Measurements from ENCODE around the gene STK38L. TPM values are rescaled to one million over a fixed set of nuclear protein-coding genes. Genes with fewer than 3 reads are reported as not detected.

Gene STK38L
- polyA plus RNA-seq, 10 donors, result 15.7 to 25.8 (median 20.7) TPM

- DNase-seq, result no peak
Observed at GRCh38 chr12:27344246-27344645, 100.2 kb downstream of the STK38L start.

- DNase-seq, result no peak
Observed at GRCh38 chr12:27344760-27345159, 100.7 kb downstream of the STK38L start.

- DNase-seq, result no peak
Observed at GRCh38 chr12:27345376-27345775, 101.3 kb downstream of the STK38L start.

- no peak for DNase-seq
Observed at GRCh38 chr12:27347779-27348178, 103.7 kb downstream of the STK38L start.

GRCh38 chr12:27351476-27351875 lies 107.4 kb downstream of the STK38L start:
- no peak for DNase-seq

- no peak for DNase-seq
Observed at GRCh38 chr12:27355486-27355885, 111.4 kb downstream of the STK38L start.

GRCh38 chr12:27355979-27356378 lies 111.9 kb downstream of the STK38L start:
- no peak for DNase-seq

- DNase-seq, result no peak
Observed at GRCh38 chr12:27359578-27360340, 115.7 kb downstream of the STK38L start.

GRCh38 chr12:27361372-27361771 lies 117.3 kb downstream of the STK38L start:
- peak in 1 of 3 donors; percentile 25 for DNase-seq

- no peak for DNase-seq
Observed at GRCh38 chr12:27366621-27367020, 122.5 kb downstream of the STK38L start.

- DNase-seq, result no peak
Observed at GRCh38 chr12:27367078-27367477, 123.0 kb downstream of the STK38L start.

Other genes with a start within 250 kb of the STK38L start
- gene TM7SF3, start 229.9 kb upstream of the STK38L start, polyA plus RNA-seq (ENCODE audit: insufficient read length in 10 of 10), result 10 to 100 TPM; 18.5 to 35.0 (median 29.2) TPM
- gene MED21, start 221.7 kb upstream of the STK38L start, polyA plus RNA-seq (ENCODE audit: insufficient read length in 10 of 10), result 10 to 100 TPM; 37.4 to 50.7 (median 45.0) TPM
- under 1 TPM in 3 of 10 donors, not detected in 7; 0.29 to 0.30 (median 0.29) TPM for gene C12orf71, start 161.7 kb upstream of the STK38L start, polyA plus RNA-seq (ENCODE audit: insufficient read length in 10 of 10)
- 1 to 10 TPM; 1.5 to 3.0 (median 1.9) TPM for gene BMAL2, start 88.5 kb downstream of the STK38L start, polyA plus RNA-seq (ENCODE audit: insufficient read length in 10 of 10)
- not detected for gene SMCO2, start 202.4 kb downstream of the STK38L start, polyA plus RNA-seq (ENCODE audit: insufficient read length in 10 of 10)